ENCODE measurements around the gene DNMT3A.

DNA sequence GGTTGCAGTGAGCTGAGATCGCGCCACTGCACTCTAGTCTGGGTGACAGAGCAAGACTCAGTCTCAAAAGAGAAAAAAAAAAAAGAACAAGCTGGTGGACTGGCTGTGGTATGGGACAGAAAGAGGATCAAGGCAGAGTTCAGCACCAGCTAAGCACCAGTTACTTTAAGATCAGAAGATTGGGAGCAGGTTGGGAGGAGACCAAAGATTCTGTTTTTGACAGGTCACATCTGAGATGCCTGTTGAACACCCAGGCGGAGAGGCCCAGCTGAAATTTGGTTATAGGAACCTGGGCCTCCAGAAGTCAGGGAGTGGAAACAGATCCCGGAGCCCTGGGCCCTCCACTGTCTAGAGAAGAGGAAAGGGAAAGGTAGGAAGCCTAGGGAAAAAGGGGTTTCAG lies 120.1 kb downstream of the DNMT3A start:
- TF ChIP-seq, protein P1, sequence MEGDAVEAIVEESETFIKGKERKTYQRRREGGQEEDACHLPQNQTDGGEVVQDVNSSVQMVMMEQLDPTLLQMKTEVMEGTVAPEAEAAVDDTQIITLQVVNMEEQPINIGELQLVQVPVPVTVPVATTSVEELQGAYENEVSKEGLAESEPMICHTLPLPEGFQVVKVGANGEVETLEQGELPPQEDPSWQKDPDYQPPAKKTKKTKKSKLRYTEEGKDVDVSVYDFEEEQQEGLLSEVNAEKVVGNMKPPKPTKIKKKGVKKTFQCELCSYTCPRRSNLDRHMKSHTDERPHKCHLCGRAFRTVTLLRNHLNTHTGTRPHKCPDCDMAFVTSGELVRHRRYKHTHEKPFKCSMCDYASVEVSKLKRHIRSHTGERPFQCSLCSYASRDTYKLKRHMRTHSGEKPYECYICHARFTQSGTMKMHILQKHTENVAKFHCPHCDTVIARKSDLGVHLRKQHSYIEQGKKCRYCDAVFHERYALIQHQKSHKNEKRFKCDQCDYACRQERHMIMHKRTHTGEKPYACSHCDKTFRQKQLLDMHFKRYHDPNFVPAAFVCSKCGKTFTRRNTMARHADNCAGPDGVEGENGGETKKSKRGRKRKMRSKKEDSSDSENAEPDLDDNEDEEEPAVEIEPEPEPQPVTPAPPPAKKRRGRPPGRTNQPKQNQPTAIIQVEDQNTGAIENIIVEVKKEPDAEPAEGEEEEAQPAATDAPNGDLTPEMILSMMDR (IDR thresholded peaks at IDR 0.05): no peak
- TF ChIP-seq POLR2AphosphoS5 (IDR thresholded peaks at IDR 0.05): no peak
- TF ChIP-seq POLR2A (IDR thresholded peaks at IDR 0.05; ENCODE audit: low read depth): no peak
- TF ChIP-seq EP300 (IDR thresholded peaks at IDR 0.05): no peak
